DOHH2 (cell line): ENCODE results near the gene PRDM4.

ENCODE experiments used
- CTCF ChIP-seq: fragments of 200-600 bp; sonication (generic); IDR thresholded peaks from one replicate; pipeline ENCODE4 v1.5.1; 2014; ENCODE audit warnings: antibody characterized with exemption, mild to moderate bottlenecking, low read depth, low read length; ENCODE audit not compliant: poor library complexity, severe bottlenecking
- EZH2phosphoT487 ChIP-seq: fragments of 200-600 bp; sonication (generic); IDR thresholded peaks from 2 replicates; pipeline ENCODE4 v1.6.1; 2017; ENCODE audit warnings: borderline replicate concordance, mild to moderate bottlenecking, antibody characterized with exemption, low read length, moderate library complexity, mixed read lengths

- TF ChIP-seq CTCF = no peak
- no peak for TF ChIP-seq EZH2phosphoT487
Observed at GRCh38 chr12:107760207-107760808, 629 bp downstream of the PRDM4 start.
